ENCODE data around the gene TSPEAR.
"Not testable (repeated sequence)": the region's sequence is repeated elsewhere in the genome, so short reads cannot be mapped to it uniquely, and the experiment has no call there.

The TSPEAR gene

GRCh38 chr21:44496564-44497550 lies 214.5 kb downstream of the TSPEAR start:
- DNase-seq = no peak

DNA sequence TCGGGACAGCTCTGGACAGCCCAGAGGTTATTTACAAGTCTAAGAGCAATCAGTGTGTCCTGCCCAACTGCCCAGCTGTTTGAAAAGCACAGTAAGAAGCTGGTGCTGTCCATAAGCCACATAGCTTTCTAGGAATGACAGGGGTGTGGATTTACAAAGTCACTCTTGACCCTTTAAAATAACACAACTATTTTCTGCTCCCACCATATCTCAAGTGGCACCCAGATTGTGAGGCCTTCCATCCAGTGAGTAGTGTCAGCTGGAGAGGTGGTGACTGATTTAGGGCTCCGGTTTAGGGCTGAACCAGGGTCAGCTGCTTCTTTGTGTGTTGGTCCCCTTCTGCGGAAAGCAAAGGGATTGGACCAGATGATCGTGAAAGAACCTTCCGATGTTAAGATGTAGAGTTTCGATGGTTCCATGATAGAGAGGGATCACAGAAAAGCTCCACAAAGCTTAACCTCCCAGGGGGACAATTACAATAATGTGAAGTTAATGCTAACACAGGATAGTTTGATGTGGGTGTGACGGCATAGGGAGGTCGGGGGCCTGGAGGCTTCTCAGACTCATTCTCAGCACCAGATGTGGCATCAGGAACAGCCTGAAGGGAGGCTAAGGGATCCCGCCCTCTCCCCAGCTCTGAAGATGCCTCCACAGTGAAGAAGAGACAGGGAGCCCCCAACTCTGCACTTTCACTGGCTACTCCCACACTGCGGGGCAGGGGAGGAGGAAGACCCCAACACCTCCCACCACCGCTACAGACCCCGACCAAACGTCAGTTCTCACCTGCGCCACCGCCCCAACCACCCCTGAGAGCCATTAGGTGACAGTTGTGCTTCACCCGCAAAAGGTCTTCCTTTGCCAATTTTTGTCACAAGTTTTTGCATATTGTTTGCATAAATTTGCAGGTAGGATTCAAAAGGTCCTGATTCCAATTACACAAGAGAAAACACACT lies 215.5 kb downstream of the TSPEAR start:
- no peak for DNase-seq

DNA sequence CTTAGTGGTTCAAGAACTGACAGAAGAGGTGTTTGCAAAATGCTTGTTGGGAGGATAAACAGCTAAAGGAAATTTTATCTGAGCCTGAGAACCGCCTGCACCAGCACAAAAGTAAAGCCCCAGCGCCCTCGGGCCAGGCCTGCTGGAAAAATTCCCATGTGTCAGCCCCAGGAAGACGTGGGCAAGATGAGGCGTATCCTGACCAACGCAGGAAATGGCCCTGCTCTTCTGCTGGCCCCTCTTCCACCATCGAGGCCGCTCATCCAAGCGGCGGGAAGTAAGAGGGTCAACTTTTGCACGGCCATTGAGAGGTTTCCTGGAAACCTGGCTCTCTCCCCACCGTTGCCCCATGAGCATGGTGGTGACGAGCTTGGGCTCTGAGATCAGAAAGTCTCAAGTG lies 216.4 kb downstream of the TSPEAR start:
- no peak for DNase-seq

GRCh38 chr21:44494418-44494817 lies 217.0 kb downstream of the TSPEAR start:
- DNase-seq = no peak

DNA sequence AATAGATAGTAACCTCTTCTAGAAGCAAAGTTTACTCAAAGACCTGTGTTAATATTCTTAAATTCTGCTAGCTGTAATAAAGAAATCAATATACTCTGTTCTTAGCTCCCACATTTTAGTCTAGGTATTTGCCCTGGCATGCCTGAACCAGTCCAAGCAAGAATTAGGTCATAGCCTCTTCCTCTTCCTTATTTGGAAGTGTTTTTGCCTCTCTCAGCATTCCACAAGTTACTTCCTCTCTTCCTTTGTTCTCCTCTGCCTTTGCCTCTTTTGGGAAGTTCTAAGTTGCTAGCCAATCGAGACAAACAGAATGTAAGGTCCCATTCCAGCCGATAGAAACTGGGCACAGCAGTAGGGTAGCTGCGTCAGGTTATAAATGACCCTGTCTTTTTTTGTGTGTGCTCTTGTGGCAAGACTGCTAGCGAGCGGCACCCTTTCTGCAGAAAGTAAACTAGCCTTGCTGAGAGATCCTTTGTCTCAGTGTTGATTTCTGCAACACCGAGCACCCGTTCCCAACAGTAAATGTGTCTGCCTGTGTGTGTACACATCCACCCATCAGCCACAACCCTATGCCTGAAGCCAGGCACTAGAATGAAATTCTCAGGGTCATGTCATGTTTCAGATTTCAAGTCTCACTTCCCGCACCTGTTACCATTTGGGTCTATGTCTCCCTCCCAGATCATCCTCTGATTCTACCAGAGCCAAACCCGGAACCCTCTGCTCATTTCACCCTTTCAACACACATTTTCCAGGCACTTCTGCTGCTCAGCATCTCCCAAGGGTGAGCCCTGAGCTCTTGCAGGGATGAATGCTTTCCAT lies 218.6 kb downstream of the TSPEAR start:
- DNase-seq = no peak

- DNase-seq = no peak
Observed at GRCh38 chr21:44490816-44491215, 220.6 kb downstream of the TSPEAR start.

DNA sequence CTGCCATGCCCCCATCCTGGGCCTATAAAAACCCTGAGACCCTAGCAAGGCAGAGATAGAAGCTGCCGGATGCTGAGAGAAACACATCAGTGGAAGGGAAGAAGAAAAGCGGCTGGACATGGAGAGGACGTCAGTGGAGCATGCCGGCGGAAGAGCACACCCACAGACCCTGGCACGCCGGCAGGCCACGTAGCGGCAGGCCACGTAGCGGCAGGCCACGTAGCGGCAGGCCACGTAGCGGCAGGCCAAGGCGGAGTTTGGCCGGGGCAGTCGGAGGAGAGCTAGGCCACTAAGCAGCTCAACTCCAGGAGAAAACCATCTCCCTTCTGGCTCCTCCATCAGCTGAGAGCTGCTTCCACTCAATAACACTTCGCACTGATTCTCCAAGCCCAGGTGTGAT lies 221.0 kb downstream of the TSPEAR start:
- DNase-seq = no peak

DNA sequence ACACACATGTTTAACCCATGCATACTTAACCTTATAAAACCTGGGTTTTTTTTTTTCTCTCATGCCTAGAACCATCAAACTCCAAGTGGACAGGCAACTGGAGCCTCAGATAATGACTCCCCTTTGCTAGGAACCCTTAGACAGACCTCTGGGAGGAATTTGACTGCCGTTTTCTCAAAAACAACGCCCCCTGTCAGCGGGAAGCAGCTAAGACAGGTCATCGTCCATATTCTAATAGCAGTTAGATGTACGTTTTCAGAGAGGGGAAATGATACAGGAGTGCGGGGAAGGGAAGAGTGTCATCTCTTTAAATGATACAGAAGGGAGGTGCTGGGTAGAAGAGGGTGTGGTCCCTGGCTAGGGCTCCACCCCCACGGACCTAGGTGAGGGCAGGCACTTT lies 221.4 kb downstream of the TSPEAR start:
- DNase-seq = no peak

DNA sequence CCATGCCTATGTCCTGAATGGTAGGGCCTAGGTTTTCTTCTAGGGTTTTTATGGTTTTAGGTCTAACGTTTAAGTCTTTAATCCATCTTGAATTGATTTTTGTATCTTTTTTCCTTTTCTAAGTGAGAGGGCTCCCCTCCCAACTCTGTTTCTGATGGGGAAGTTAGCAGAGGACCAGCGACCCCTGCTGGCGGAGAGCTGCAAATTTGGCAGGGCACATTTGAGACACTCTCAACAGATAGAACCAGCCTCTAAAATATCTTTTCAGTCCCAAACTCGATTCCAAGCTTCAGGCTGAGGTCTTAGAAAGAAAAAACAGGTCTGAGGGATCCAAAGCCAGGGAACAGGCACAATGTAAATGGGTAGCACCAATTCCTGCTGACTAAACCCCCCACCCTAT lies 223.5 kb downstream of the TSPEAR start:
- DNase-seq = no peak

DNA sequence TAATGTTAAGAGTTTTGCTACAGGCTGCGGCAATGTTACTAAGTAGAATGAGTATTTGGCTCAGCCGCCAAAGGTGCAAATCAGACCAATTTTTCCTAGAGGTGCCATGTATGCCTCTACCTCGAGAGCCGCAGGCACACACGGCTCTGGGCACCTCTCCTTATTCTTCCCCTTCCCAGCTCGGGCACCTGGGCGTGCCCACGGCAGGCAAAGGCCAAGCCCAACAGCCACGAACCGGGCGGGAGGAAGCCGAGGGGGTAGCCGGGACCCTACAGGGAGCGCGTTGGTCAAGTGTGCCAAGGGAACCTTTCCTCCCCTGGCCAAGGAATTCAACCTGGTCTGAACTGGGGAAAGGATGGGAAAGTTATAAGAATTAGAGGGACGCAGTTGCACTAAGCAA lies 225.1 kb downstream of the TSPEAR start:
- DNase-seq = no peak

DNA sequence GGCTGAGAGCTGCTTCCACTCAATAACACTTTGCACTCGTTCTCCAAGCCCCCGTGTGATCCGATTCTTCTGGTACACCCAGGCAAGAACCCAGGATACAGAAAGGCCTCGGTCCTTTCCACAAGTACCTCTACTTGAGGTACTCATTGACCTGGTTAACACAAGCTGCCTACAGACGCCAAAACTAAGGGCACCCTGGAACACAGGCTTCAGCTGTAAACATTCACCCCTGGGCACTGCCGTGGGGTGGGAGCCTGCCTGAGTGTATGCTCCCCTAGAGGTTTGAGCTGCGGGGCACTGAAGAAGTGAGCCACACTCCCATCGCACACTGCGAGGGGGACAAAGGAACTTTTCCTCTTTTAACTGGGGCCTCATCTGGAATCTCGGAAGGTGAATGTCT lies 225.6 kb downstream of the TSPEAR start:
- DNase-seq = no peak

GRCh38 chr21:44485254-44485793 lies 226.0 kb downstream of the TSPEAR start:
- no peak for DNase-seq

- DNase-seq = no peak
Observed at GRCh38 chr21:44484498-44485253, 226.7 kb downstream of the TSPEAR start.

DNA sequence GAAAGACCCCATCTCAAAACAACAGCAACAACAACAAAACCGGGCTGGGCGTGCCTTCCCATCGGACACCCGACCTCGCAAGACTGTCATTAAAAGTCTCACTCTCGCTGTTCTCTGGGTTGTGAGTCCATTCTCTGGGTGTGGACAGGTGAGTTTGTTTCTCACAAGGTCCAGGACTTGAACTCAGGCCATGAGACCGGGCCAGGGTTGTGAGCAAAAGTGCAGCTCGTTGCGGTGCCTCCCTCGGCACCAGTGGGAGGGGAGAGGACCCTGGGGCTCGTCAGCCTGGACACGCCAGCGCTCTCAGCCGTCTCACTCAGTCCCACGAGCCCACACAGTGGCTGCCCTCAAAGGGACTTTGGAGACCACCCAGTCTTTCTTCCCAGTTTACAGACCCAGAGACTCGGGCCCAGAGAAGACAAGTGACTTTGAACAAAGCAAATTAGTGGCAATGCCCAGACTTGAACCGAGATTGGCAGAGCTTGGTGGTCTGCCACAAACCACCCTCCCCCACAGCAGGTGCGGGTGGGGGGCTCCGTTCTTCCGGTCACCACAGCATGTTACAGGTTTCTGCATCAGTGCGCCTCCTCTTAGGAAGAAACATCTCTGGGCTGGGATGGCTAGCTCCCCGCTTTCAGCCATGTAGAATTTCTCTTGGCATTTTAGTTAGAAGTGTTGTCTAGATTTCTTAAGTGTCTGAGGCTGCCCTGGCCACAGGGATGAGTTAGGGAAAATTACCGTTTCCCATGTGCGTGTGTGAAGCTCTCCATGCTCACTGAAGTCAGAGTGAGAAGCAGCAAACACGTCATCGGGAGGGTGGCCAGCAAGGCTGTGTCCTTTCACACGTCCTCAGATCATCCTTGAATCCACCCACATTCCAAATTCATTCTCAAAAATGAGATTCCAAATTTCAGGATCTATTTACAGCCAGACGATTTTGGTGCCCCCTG lies 227.8 kb downstream of the TSPEAR start:
- DNase-seq = no peak

DNA sequence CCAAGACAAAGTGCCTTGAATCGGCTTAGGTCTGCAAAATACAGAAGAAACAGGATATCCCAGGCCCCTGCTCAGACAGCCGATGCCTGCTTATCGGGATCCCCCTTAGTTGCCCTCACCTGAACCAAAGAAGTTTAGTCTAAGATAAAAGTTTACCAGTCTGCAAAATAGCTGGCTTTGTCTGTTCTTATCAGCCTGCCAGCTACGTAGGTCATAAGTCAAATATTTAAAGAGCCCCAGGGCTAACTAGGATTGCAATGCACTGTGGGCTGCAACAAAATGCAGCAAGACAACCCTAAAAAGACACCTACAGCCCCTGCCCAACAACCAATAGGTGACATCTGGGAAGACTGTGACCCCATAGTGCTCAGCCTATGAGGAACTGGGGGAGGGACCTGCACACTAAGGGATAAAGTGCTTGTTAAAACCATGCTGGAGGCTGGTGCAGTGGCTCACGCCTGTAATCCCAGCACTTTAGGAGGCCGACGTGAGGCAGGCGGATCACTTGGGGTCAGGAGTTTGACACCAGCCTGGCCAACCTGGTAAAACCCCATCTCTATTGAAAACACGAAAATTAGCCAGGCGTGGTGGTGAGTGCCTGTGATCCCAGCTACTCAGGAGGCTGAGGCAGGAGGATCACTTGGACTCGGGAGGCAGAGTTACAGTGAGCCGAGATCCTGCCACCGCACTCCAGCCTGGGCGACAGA lies 228.6 kb downstream of the TSPEAR start:
- no peak for DNase-seq

DNA sequence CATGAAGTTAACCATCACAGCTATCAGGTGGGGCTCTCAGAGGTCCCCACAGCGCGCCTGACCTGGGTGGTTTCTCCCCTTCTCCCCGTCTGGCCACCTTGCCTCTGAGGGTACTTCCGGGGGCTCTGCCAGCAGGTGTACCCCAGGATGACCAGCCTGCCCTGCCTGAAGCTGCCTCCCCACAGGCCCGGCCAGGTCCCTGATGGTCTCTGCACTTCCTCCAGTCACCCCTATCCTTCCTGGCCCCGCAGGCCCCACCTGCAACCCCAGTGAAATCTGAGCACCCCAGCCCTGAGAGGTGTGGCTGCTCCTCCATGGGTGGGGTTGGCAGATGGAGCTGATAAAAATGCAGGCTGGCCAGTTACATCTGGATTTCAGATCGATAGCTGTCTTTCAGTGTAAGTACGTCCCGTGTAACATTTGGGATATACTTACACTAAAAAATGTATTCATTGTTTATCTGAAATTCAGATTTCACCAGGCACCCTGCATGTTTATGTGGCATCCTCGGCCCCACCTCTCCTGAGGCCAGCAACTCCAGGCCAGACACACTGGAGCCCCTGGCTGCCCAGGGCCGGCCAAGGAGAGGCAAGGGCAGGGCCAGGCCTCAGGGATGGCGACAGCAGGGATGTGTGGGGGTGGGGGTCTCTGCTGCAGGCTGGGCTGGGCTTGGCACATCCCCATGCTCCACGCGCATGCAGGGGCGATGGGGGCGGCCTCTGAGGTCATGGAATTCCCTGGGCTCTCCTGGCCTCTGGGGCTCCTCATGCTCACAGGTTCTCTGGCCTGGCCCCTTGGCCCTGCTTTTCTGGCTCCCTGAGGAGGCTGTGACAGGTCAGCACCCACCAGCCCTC lies 230.9 kb downstream of the TSPEAR start:
- DNase-seq = no peak

DNA sequence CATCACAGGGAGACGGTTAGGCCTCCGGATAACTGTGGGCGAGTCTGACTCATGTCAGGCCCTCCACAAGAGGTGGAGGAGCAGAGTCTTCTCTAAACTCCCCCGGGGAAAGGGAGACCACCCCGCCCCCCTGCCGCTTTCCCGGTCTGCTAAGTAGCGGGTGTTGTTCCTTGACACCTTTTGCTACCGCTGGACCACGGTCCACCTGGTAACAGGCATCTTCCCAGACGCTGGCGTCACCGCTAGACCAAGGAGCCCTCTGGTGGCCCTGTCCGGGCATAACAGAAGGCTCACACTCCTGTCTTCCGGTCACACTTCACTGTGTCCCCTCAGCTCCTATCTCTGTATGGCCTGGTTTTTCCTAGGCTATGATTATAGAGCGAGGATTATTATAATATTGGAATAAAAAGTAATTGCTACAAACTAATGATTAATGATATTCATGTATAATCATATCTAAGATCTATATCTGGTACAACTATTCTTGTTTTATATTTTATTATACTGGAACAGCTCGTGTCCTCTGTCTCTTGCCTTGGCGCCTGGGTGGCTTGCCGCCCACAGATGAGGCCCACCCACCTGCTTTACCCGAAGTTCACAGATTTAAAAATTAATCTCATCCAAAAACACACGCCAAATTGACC lies 231.7 kb downstream of the TSPEAR start:
- not testable (repeated sequence) for DNase-seq

GRCh38 chr21:44478801-44479167 lies 232.6 kb downstream of the TSPEAR start:
- DNase-seq = no peak
